HFFc6 (cell line): ENCODE measurements around the gene CDH13. TPM values are rescaled to one million over a fixed set of nuclear protein-coding genes. Genes with fewer than 3 reads are reported as not detected.

Experiments used
- DNase-seq: peaks from one replicate; pipeline ENCODE4 v3.0.0-alpha.2; 2018
- H3K27ac Mint-ChIP-seq: 2 replicates; pipeline ENCODE4 v1.8.0; 2020; ENCODE audit warnings: mild to moderate bottlenecking, mixed read lengths
- H3K27me3 Mint-ChIP-seq: 2 replicates; pipeline ENCODE4 v1.8.0; 2021; ENCODE audit warnings: mild to moderate bottlenecking, moderate library complexity, mixed read lengths; ENCODE audit not compliant: insufficient read depth
- H3K36me3 Mint-ChIP-seq: 2 replicates; pipeline ENCODE4 v1.8.0; 2021; ENCODE audit warnings: low read depth, mixed read lengths
- H3K4me1 Mint-ChIP-seq: 2 replicates; pipeline ENCODE4 v1.8.0; 2020; ENCODE audit warnings: low read depth, mixed read lengths
- H3K4me3 Mint-ChIP-seq: 2 replicates; pipeline ENCODE4 v1.8.0; 2020; ENCODE audit warnings: mild to moderate bottlenecking, moderate library complexity, mixed read lengths
- H3K9me3 Mint-ChIP-seq: 2 replicates; pipeline ENCODE4 v1.8.0; 2020; ENCODE audit warnings: mild to moderate bottlenecking, mixed read lengths
- total RNA-seq, 6 experiments: library from RNA; stranded (reverse); fragmentation: NEBNext Ultra II Directional; extraction: Animal tissue kit (Norgen Biotek cat#: 25700); gene quantifications; 2 replicates in 1 of 6; 3 replicates in 5 of 6; pipeline ENCODE4 v1.2.3, GENCODE V29; 2021
- TF ChIP-seq, protein P1 (sequence below): fragments of 200-600 bp; sonication (generic); IDR thresholded peaks from 2 replicates; pipeline ENCODE4 v1.5.0; 2021; ENCODE audit warnings: antibody characterized with exemption, mild to moderate bottlenecking

CDH13 gene
- total RNA-seq, 6 experiments from 2014 or later: 3.6 to 14.7 (median 4.7) TPM

DNA sequence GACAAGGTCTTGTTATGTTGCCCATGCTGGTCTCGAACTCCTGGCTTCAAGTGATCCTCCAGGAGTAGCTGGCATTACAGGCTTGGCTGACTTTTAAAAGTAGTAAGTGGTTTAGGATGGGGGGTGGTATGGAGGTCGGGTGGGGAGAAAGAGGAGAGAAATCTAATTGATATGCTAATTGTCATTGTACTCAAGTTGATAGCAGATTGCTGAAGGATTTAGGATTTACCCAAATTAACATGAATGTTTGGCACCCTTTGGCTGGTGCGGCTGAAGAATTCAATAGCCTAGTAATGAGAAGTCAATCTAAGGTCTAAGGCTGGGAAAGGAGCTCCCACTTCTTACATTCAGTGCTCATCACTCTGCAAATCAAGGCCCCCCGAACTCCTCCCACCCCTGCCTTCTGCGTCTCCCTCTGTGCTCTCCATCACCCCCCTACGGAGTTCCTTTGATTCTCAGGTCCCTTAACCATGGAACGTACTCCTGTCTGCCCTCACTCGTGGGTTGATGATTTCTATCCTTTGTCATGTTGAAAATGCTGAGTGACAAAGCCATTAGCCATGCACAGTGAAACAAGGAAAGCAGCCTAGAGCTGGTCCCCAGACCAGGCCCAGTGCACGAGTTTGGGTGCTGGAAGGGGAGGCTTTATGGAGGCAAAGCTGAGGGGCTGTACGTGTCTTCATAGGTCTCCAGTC, 17.3 kb downstream of the CDH13 start:
- no peaks in the 10 kb centered on the region for H3K27me3 Mint-ChIP-seq

DNA sequence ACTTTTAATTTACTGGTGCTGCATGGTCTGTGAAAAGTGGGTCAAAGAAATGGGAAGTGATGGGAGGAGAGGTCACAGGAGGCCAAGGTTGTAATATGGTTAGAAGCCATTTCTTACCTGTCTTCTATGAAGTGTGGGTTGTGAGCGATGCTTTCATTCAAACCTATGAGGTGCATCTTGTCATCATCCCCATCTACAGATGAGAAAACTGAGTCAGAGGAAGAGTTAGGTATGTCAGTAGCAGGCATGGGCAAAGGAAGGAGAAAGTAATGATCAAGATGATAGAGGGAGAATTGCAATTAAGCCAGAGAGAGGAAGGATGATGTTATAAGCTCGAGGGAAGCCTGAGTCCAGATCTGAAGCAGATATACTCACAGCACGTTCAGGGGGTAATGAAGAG, 19.7 kb downstream of the CDH13 start:
- TF ChIP-seq, protein P1, sequence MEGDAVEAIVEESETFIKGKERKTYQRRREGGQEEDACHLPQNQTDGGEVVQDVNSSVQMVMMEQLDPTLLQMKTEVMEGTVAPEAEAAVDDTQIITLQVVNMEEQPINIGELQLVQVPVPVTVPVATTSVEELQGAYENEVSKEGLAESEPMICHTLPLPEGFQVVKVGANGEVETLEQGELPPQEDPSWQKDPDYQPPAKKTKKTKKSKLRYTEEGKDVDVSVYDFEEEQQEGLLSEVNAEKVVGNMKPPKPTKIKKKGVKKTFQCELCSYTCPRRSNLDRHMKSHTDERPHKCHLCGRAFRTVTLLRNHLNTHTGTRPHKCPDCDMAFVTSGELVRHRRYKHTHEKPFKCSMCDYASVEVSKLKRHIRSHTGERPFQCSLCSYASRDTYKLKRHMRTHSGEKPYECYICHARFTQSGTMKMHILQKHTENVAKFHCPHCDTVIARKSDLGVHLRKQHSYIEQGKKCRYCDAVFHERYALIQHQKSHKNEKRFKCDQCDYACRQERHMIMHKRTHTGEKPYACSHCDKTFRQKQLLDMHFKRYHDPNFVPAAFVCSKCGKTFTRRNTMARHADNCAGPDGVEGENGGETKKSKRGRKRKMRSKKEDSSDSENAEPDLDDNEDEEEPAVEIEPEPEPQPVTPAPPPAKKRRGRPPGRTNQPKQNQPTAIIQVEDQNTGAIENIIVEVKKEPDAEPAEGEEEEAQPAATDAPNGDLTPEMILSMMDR: no peak
- Mint-ChIP-seq H3K4me1 (peaks cover 34% of the 10 kb centered on the region), H3K27ac (no peak overlapping the region), H3K27me3 (no peaks in the 10 kb centered on the region), H3K36me3 (no peaks in the 10 kb centered on the region), H3K9me3 (no peaks in the 10 kb centered on the region), H3K4me3 (no peak overlapping the region)
- DNase-seq: no peak

More for the DNA sequence above, 17.3 kb downstream of the CDH13 start:
- TF ChIP-seq, protein P1: no peak
- Mint-ChIP-seq H3K27ac (no peak overlapping the region), H3K9me3 (no peaks in the 10 kb centered on the region), H3K36me3 (no peaks in the 10 kb centered on the region), H3K4me1 (peaks cover 43% of the 10 kb centered on the region), H3K4me3 (no peak overlapping the region)
- no peak for DNase-seq

DNA sequence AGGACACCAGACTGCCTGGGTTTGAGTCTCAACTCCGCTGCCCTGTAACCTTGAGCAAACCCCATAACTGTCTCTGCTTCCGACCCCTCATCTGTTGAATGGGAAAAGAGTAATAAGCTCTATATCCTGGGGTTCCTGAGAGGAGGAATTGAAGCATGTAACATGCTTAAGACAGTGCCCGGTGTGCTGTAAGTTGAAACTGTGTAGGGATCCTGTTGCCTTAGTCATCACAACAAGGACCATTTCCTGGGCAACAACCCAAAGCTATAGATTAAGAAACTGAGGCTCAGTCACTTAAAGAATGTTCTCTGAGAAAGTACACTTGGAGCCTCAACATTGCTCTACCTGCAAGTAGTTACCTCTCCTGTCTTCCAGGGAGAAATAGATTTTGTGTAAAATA, 23.0 kb downstream of the CDH13 start:
- H3K27me3 Mint-ChIP-seq: peaks cover 2% of the 10 kb centered on the region; the same call in 1 of the 2 replicates
- no peak for DNase-seq
- H3K27ac Mint-ChIP-seq: no peak overlapping the region
- H3K36me3 Mint-ChIP-seq: no peaks in the 10 kb centered on the region
- H3K9me3 Mint-ChIP-seq: no peaks in the 10 kb centered on the region
- peaks cover 56% of the 10 kb centered on the region for H3K4me1 Mint-ChIP-seq
- no peak overlapping the region for H3K4me3 Mint-ChIP-seq
- TF ChIP-seq, protein P1: no peak

DNA sequence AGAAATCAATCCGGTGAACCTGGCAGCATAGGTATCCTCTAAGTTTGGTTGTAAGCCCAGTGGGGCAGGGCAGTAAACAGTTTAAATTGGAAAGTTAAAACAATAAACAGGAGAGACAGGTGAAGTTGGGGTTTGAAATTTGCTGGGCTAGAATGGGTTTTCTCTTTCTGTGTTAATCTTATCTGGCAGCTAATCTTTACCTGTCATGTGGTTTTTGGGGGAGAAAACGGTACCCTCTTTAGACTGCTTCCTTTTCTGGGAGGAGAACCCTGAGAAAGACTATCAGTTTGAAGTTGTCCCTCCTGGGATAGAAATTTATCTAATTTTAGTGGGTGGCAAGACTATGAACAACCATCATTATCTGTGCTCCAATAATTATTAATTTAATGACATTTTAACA, 24.0 kb downstream of the CDH13 start:
- no peak for DNase-seq
- TF ChIP-seq, protein P1: no peak
- Mint-ChIP-seq H3K4me1 (peaks cover 59% of the 10 kb centered on the region), H3K27me3 (peaks cover 2% of the 10 kb centered on the region; the same call in 1 of the 2 replicates), H3K9me3 (no peaks in the 10 kb centered on the region), H3K4me3 (no peak overlapping the region), H3K36me3 (no peaks in the 10 kb centered on the region), H3K27ac (no peak overlapping the region)

DNA sequence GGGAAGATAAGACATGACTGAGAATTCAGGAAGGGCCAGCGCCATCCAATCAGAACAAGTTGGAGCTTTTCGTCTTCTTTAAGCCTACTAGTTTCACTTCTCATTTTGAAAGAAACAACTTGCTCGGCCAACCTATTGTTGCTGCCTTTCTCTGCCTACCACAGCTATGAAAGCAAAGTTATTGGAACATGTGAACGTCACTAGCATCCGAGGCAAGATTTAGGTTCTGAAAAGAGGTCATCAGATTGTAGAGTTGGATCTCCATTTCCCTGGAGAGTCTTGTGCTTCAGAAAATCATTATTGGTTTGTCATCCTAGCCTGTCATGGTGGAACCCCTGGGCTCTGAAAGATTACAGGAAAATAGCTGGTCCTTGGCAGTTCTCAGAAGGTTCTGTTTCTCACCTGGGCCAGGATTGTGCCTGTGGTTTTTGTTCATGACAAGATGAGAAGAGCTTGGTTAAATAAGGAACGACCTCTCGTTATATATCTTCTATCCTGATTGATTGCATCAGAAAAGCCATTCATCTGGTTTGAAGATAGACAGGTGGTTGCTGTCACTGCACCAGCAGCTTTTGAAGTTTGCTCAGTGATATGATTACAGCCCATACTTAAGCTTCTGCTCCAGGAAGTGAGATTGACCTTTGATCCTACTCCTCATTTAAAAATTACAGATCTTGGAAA, 25.3 kb downstream of the CDH13 start:
- H3K4me1 Mint-ChIP-seq: peaks cover 70% of the 10 kb centered on the region
- H3K4me3 Mint-ChIP-seq: no peak overlapping the region
- H3K9me3 Mint-ChIP-seq: no peaks in the 10 kb centered on the region
- H3K36me3 Mint-ChIP-seq: no peaks in the 10 kb centered on the region
- H3K27ac Mint-ChIP-seq: no peak overlapping the region; the same call in 1 of the 2 replicates
- TF ChIP-seq, protein P1: no peak
- DNase-seq: no peak
- H3K27me3 Mint-ChIP-seq: peaks cover 2% of the 10 kb centered on the region; the same call in 1 of the 2 replicates
